Left lung (tissue), 10 donors: ENCODE measurements around the gene MRTFB. TPM values are rescaled to one million over a fixed set of nuclear protein-coding genes. Genes with fewer than 3 reads are reported as not detected.

Experiments used
- ATAC-seq: fragments of 200-7000 bp; cut with Tn5 transposase; one replicate; pipeline ENCODE4 v1.9.1; 2020; ENCODE audit warnings: moderate library complexity
- DNase-seq, 4 donors: peaks; one replicate each; pipeline ENCODE4 v3.0.0-alpha.2; 2013 to 2020
- H3K27ac ChIP-seq, 2 donors: fragments of 200-600 bp; sonication (generic) in 1 of 2; one replicate each; pipeline versions ENCODE4 v1.5.0 to v1.8.0; 2020 to 2021
- H3K27me3 ChIP-seq, 2 donors: fragments of 200-600 bp; sonication (generic) in 1 of 2; one replicate each; pipeline versions ENCODE4 v1.5.0 to v1.8.0; 2020 to 2021
- H3K36me3 ChIP-seq, 2 donors: fragments of 200-600 bp; sonication (generic) in 1 of 2; one replicate each; pipeline versions ENCODE4 v1.5.0 to v1.8.0; 2020 to 2021
- H3K4me1 ChIP-seq, 2 donors: fragments of 200-600 bp; one replicate each; pipeline ENCODE4 v1.8.0; 2021
- H3K4me3 ChIP-seq, 2 donors: fragments of 200-600 bp; sonication (generic) in 1 of 2; one replicate each; pipeline versions ENCODE4 v1.5.0 to v1.8.0; 2020 to 2021; ENCODE audit warnings: mild to moderate bottlenecking in 1 of 2
- H3K9me3 ChIP-seq, 2 donors: fragments of 200-600 bp; sonication (generic) in 1 of 2; one replicate each; pipeline versions ENCODE4 v1.5.0 to v1.8.0; 2020 to 2021
- CTCF ChIP-seq, 2 donors: fragments of 200-600 bp; sonication (generic) in 1 of 2; IDR thresholded peaks; one replicate each; pipeline versions ENCODE4 v1.5.0 to v1.8.0; 2021; ENCODE audit warnings: antibody characterized with exemption in 2 of 2
- intact Hi-C, 2 donors: fragments of 100-400 bp; cut with DNase I; formaldehyde crosslinking; loops; one replicate each; pipeline versions ENCODE4 v1.11.2 to v1.14.2; 2022
- polyA plus RNA-seq, 6 donors: library from polyadenylated mRNA; unstranded; fragments of 120-200 nt; gene quantifications; one replicate each; pipeline ENCODE4 v1.2.1, GENCODE V29; 2013; ENCODE audit not compliant: insufficient read length in 6 of 6
- total RNA-seq, 2 donors: library from RNA; stranded (reverse); fragmentation: NEBNext Ultra II Directional; extraction: Animal tissue kit (Norgen Biotek cat#: 25700); gene quantifications; one replicate each; pipeline ENCODE4 v1.2.1, GENCODE V29; 2021
- donor health status: DM: no; HTN: yes; CAD: no.
- donor health status: DM: no; HTN: no; CAD: no.

MRTFB gene
- total and polyA plus RNA-seq, 8 donors = 34.4 to 48.9 (median 36.7) TPM

GRCh38 chr16:14050291-14051027 lies 20.7 kb upstream of the MRTFB start:
- ATAC-seq = peak; percentile 82
- Histone ChIP-seq H3K27ac (peak overlapping the region in 1 of 2 donors; percentile 26), H3K9me3 (no peaks in the 10 kb centered on the region), H3K4me1 (no peaks in the 10 kb centered on the region), H3K4me3 (no peak overlapping the region), H3K36me3 (no peaks in the 10 kb centered on the region), H3K27me3 (no peaks in the 10 kb centered on the region)
- TF ChIP-seq CTCF (IDR thresholded peaks at IDR 0.05) = no peak
- intact Hi-C loops = no loop called here
- no peak for DNase-seq

GRCh38 chr16:14051103-14051729 lies 19.9 kb upstream of the MRTFB start:
- Histone ChIP-seq H3K36me3 (no peaks in the 10 kb centered on the region), H3K4me1 (no peaks in the 10 kb centered on the region), H3K4me3 (no peak overlapping the region), H3K27me3 (no peaks in the 10 kb centered on the region), H3K27ac (no peak overlapping the region), H3K9me3 (no peaks in the 10 kb centered on the region)
- TF ChIP-seq CTCF (IDR thresholded peaks at IDR 0.05) = no peak
- DNase-seq (no peak), ATAC-seq (peak; percentile 18)
- intact Hi-C loops = no loop called here

DNA sequence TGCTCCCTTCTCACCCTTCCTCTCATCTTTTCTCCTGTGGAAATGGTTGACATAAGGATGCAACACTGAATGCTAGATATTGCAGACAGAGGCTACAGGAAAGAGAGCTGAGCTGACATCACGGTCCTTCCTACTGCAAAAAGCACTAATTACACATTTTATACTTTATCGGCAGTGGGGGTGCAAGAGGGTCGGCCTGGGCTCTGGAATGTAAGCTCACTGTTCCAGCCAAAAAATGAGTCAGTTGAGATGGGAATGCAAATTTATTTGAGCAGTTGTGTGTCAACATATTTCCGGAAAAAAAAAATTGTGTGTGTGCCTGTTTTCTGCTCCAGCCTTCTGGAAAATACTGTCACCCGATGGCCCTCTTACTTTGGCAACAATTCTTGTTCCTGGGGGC lies 14.1 kb upstream of the MRTFB start:
- Histone ChIP-seq H3K36me3 (no peaks in the 10 kb centered on the region), H3K27me3 (no peaks in the 10 kb centered on the region), H3K4me1 (no peaks in the 10 kb centered on the region), H3K4me3 (no peak overlapping the region), H3K27ac (peak overlapping the region in 1 of 2 donors; percentile 67), H3K9me3 (peaks cover 0 to 2% of the 10 kb centered on the region in 2 donors)
- DNase-seq (no peak), ATAC-seq (no peak)
- intact Hi-C loops = no loop called here
- no peak for TF ChIP-seq CTCF (IDR thresholded peaks at IDR 0.05)

GRCh38 chr16:14057878-14058382 lies 13.2 kb upstream of the MRTFB start:
- intact Hi-C loops = no loop called here
- peak; percentile 41 for ATAC-seq
- TF ChIP-seq CTCF (IDR thresholded peaks at IDR 0.05) = no peak
- no peaks in the 10 kb centered on the region for H3K36me3 ChIP-seq
- H3K4me1 ChIP-seq = no peaks in the 10 kb centered on the region
- H3K4me3 ChIP-seq = no peak overlapping the region
- peaks cover 0 to 2% of the 10 kb centered on the region in 2 donors for H3K9me3 ChIP-seq
- no peaks in the 10 kb centered on the region for H3K27me3 ChIP-seq
- H3K27ac ChIP-seq = peak overlapping the region; percentile 23 to 67
- DNase-seq = no peak

DNA sequence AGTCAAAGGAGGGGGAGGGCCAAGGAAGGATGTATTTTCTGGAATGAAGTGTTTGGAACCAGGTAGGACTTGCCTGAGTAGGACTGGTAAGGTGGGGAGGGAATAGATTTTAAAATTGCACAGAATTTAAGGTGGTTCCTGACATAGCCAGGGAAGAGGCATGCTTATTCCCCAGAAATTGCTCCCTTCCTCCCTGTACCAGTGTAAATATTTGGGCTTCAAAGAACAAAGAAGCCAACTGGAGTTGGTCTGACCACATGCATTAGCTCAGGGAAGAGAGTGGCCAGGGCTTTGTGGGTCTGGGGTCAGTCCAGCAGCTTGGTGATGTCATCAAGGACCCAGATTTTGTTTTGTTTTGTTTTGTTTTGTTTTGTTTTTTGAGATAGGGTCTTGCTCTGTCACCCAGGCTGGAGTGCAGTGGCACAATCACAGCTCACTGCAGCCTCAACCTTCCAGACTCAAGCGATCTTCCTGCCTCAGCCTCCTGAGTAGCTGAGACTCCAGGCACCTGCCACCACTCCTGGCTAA lies 9.3 kb upstream of the MRTFB start:
- no peak overlapping the region for H3K27ac ChIP-seq
- ATAC-seq = no peak
- intact Hi-C loops = no loop called here
- no peaks in the 10 kb centered on the region for H3K9me3 ChIP-seq
- no peak for DNase-seq
- H3K36me3 ChIP-seq = no peaks in the 10 kb centered on the region
- H3K4me1 ChIP-seq = no peaks in the 10 kb centered on the region
- no peak for TF ChIP-seq CTCF (IDR thresholded peaks at IDR 0.05)
- H3K4me3 ChIP-seq = no peak overlapping the region
- H3K27me3 ChIP-seq = no peaks in the 10 kb centered on the region
